ENCODE data around the gene SLC66A2.
"Not testable (repeated sequence)": the region's sequence is repeated elsewhere in the genome, so short reads cannot be mapped to it uniquely, and the experiment has no call there.

Gene SLC66A2

DNA sequence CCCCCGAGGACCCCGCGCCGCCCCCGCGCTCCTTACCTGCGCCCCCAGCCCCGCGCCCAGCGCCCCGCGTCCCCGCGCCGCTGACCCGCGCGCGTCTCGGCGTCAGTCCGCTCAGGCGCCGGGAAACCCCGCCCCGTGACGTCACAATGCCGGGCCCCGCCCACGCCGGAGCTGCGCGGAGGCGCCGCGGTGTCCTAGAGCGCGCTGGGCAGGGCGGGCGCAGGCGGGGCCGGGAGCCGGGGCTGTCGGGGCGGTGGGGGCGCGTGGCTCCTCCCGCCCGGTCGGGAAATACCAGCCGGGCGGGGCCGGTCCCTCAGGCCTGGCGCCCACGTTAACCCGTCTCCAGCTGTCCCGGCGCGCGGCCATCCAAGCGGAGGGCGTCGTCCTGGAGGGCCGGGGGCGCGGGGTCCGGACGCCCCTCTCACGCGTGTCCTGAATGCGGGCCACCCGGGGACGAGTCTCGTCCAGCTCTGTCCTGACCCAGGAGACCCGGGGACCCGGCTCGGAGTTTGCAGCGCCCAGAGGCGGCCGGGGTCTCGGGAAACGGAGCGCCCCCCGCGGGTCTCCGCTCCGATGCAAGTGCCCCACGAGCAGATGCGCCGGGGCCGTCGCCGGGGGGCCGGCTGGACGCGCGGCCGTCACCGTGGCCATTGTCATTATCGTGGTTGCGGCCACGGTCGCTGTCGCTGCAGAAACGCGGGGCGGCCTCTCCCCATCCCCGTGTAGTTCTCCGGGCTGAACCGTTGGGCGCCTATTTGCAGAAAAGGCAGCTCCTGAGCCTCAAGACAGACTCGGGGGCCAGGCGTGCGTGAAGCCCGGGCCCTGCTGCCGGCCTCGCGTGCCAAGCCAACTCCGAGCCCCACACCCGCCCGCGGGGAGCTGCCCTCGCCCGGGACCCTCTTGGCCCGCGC lies at the start of gene SLC66A2:
SLC66A2 (minus strand) TSS at position 109 of the 911 bp plus-strand sequence. CDS start 727 bp downstream, outside the sequence.
- DNase-seq = peak; percentile 69

DNA sequence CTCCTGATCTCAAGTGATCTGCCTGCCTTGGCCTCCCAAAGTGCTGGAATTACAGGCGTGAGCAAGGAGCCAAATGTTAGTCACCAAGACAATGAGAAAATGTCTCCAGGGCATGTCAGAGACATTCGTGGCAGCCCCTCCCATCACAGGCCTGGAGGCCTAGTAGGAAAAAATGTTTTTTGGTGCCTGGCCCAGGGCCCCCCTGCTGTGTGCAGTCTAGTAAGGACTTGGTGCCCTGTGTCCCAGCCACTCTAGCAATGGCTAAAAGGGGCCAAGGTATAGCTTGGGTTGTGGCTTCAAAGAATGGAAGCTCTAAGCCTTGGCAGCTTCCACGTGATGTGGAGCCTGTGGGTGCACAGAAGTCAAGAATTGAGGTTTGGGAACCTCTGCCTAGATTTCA lies 49.4 kb upstream of the SLC66A2 start:
- no peak for DNase-seq

DNA sequence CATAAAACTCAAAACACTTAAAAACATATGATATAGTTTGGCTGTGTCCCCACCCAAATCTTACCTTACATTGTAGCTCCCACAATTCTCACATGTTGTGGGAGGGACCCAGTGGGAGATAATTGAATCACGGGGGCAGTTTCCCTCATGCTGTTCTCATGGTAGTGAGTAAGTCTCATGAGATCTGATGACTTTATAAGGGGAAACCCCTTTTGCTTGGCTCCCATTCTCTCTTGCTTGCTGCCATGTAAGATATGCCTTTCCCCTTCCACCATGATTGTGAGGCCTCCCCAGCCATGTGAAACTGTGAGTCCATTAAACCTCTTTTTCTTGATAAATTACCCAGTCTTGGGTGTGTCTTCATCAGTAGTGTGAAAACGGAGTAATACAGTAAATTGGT lies 48.2 kb upstream of the SLC66A2 start:
- DNase-seq = not testable (repeated sequence)

DNA sequence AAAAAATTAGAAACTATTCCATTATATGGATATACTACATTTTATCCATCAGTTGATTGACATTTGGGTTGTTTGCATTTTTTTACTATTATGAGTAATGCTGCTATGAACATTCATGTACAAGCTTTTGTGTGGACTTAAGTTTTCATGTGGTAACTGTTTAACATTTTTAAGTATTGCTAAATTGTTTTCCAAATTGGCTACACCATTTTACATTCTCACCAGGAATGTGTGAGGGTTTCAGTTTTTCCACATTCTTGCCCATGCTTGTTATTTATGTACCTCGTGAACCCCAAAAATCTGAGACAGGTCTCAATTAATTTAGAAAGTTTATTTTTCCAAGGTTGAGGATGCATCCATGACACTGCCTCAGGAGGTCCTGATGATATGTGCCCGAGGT lies 40.0 kb upstream of the SLC66A2 start:
- no peak for DNase-seq

DNA sequence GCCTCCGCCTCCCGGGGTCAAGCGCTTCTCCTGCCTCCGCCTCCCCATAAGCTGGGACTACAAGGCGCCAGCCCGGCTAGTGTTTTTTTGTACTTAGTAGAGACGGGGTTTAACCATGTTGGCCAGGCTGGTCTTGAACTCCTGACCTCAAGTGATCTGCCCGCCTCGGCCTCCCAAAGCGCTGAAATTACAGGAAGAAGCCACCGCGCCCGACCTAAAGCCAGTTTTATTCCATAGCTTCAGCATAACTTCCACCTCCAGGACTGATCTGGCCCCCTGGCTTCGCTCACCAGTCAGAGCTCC lies 37.7 kb upstream of the SLC66A2 start:
- no peak for DNase-seq

DNA sequence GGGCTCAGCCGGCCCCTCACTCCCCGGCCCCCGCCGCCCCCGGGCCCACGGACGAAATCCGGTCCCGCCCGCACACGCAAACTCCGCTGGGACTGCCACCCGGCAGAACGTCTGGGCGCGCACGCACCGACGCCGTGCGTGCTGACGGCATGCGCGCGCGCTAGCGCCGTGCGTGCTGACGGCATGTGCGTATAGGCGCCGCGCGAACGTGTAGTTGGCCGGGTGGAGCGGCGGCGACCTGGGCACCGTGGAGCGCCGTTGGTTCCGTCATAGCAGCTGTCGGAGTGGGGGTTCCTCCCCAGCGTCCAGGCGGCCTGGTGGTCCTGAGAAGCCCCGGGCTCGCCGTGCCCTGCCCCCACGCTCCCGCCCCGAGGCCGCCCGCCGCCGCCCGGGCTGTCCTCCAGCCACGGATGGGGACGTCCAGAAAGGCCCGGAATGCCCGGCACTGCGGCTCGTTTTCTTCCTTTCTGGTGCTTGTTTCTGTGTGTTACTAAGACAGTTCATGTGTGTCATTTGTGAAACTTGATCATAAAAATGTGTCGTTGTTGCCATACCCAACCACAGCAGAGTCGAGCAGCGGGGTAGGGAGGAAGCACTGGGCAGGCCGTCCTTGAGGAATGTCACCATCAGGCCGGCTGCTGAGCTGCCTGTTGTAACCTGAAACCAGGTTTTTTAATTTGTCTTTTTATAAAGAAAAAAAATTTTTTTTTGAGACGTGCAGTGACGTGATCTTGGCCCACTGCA lies 37.2 kb upstream of the SLC66A2 start, which contains the start of gene TXNL4A:
TXNL4A (minus strand) TSS at position 113 of the 744 bp plus-strand sequence. CDS start 171 bp downstream, outside the sequence.
- peak; percentile 33 for DNase-seq

DNA sequence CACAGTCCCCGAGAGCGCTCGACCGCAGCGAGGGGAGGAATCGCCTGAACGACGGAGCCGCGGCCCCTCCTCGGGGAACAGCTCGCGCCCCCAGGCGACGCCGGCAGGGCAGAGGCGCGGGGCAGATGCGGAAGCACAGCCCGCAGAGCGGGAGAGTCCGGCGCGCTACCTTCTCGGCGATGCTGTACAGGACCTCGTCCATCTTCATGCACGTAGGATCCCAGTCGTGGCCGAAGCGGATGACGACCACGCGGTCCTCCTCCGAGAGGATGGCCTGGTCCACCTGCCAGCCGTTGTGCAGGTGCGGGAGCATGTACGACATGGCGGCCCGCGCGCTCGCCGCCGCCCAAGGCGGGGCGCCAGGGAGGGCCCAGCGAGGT lies 36.6 kb upstream of the SLC66A2 start:
- DNase-seq = no peak

DNA sequence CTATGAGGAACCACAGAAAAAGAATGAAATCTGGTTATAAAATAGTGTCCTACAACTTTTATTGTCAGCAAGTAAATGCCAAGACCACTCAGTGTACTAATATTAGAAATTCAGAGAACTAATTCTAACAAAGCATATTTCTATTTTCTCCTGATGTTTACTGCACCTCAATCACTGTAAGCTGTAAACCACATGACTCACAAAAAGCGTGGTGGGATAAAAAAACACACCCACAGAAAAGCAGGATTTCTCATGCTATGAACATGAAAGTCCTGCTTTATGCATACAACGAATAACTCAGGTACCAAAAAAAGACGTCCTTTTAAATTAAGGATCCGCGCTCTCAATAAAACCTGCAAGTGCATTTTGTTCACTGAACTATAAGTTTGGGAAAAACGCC lies 36.1 kb upstream of the SLC66A2 start:
- DNase-seq = no peak

DNA sequence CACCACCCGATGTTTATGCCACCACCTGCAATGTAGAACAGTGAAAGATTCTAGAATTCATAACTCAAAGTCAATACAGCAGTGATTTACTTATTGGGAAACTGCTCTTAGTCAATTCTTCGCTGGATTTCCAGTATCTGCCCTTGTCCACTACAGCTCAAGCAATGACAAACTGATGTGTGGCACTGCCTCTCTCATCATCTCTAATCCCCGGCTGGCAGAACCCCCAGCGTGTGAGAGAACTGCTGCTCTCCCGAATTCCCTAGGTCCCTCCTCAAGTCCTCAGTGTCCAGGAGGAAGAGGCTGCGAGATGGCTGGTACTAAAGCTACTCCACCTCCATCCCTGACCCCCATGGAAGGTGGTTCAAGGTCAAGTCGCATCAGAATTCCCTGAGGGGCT lies 35.3 kb upstream of the SLC66A2 start:
- DNase-seq = no peak

DNA sequence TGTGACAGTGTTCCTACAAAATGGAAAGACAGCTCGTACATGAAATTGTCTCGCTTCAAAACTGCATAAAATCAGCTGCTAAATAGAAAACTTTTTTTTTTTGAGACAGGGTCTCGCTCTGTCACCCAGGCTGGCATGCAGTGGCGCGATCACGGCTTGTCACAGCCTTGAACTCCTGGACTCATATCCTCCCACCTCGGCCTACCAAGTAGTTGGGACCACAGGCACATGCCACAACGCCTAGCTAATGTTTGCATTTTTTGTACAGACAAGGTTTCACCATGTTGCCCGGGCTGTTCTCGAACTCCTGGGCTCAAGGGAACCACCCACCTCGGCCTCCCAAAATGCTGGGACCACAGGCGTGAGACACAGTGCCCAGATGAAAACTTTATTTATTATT lies 33.7 kb upstream of the SLC66A2 start:
- no peak for DNase-seq

DNA sequence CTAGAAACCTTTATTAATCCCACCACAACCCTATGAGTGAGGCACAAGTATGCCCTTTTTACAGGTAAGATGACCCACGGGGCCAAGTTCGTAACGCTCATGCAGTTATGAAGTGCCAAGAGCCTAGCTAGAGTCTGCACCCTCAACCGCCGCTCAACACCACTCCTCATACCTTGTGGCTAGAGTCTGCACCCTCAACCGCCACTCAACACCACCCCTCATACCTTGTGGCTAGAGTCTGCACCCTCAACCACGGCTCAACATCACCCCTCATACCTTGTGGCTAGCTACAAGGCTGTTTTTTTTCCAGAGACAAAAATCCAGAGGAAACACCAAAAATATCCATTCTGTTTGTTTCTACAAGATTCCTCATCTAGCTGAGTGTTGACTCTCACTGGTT lies 32.3 kb upstream of the SLC66A2 start:
- DNase-seq = no peak

DNA sequence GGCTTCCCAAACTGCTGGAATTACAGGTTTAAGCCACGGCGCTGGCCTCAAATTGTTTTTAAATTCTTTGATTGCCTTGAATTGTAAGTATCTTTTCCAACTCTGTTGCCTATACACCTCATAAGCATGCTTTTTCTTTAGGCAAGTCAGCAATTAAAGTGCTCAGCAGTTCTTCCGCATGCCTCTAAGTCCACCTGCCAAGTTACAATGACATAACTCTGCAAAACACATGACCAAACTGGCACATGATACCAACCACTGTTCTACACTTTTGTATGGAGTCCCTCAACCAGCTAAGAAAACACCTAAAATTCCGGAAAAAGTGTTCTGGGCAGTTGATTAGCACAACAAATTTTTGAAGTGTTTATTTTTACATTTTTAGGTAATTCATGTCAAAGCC lies 31.8 kb upstream of the SLC66A2 start:
- no peak for DNase-seq

DNA sequence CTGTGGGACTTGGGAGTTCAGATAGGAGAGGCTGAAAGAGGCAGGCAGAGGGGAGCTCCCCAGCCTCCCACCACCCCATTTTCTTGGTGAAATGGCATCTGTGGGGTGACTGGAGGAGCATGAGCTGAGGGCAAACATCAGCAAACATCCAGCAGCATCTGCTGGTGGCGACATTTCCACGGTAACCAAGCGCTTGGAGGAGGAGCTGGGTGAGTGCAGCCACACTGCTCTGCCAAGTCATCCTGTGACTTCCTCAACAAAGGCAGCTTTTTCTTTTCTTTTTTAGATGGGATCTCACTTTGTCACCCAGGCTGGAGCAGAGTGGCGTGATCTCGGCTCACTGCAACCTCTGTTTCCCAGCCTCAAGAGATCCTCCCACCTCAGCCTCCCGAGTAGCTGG lies 31.3 kb upstream of the SLC66A2 start:
- DNase-seq = no peak

DNA sequence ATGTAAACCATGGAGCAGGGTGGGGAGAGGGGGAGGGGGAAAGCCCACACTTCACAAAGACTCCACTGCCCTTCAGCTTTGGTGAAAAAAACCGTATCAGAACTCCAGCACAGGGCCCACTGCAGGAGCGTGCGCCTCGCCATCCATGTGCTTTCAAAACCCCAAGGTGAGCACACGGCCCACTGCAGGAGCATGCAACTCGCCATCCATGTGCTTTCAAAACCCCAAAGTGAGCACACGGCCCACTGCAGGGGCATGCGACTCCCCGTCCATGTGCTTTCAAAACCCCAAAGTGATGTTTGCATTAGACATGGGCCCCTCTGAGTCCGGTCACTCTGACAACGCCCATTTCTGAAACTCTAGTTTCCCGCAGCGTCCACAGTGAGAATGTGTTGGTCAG lies 29.1 kb upstream of the SLC66A2 start:
- no peak for DNase-seq

DNA sequence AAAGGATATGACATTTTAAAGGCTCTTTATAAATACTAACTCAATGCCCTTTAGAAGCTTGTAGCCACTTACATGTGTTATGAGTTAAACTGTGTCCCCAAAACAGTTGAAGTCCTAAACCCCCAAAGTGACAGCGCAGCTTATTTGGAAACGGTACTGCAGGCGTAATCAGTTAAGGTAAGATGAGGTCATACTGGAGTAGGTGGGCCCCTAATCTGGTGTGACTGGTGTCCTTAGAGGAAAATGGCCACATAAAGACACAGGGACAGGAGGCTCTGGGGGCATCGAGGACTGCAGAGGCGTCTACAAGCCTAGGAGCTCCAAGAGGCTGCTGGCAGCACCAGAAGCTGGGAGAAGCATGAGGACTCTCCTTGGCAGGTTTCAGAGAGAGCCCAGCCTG lies 28.4 kb upstream of the SLC66A2 start:
- no peak for DNase-seq

DNA sequence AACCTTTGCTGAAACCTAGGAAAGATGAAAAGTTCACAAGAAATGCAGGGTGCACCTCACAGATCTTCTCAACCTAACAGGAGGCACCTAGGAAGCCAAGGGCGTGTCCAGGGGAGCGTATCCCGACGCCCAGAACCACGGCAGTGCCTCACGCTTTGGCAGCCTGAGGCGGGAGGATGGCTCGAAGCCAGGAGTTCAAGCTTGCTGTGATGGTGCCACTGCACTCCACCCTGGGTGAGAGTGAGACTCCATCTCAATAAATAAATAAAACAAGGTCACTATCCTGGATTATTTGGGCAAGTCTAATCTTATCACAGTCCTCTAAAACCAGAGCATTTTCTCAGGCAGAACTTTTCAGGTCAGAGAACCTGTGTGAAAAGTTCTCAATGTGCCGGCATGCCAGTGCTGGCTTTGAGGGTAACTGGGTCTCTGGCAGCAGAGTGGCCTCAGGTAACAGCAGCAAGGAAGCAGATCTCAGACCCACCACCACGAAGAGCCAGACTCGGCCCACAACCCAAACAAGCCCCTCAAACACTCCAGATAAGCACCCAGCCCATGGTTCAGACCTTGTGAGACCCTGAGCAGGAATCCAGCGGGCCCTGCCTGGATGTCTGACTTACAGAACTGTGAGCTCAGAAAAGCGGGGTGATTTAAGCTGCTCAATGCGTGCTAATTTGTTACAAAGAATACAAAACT lies 24.7 kb upstream of the SLC66A2 start:
- no peak for DNase-seq

DNA sequence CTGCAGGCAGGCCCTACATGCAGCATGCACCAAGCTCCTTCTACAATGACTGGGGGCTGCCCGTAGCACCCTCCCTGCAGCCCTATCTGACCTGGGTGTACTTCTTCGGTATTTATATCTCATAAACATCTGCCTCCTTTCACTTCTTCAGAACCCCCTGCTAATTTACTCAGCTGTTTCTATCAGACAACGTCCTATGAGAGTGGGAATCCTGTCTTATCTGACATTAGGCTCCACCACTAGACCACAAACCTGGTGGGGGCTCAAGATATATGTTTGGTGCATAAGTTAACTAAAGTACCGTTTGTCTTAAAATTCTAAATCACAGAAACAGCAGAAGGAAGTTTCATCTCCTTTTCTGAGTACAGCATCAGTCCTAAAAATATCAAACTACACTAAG lies 23.6 kb upstream of the SLC66A2 start:
- no peak for DNase-seq

DNA sequence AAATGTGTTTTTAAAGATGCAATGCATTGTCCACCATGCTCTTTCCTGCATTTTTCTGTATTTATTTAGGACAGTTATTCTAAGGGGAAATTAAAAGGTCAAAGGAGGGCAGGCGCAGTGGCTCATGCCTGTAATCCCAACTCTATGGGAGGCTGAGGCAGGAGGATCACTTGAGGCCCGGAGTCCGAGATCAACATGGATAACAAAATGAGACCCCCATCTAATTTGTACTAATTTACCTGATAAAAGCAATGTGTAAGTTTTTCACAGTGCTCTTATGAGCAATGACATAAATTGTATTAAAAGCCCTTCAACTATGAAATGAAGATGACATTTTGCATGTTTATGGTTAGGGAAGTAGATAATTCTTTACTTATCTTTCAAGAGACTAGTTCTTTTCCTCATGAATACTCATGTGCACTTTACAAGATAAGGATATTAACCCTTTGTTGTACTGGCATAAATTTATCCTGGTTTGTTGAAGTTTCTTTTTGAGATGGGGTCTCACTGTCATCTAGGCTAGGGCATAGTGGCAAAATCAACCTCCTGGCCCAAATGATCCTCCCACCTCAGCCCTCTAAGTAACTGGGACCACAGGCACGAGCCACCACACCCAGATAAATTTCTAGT lies 22.7 kb upstream of the SLC66A2 start:
- DNase-seq = no peak

DNA sequence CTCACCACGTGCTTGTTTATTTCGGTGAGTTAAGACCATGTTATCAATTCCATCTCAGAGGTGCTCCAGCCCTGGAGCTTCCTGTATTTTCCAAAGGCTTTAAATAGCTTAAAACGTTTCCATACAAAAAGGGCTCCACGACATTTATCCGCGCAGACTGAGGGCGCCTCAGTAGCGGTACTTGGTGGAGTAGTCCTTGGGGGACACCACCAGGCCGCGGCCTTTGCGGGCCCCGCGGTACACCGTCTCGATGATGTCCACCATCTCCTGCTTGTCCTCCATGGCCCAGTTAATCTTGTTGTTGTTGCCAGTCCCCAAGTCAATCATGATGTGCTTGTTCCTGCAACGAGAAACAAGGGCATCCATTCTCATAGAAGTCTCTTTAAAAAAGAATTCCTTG lies 22.1 kb upstream of the SLC66A2 start:
- DNase-seq = no peak

DNA sequence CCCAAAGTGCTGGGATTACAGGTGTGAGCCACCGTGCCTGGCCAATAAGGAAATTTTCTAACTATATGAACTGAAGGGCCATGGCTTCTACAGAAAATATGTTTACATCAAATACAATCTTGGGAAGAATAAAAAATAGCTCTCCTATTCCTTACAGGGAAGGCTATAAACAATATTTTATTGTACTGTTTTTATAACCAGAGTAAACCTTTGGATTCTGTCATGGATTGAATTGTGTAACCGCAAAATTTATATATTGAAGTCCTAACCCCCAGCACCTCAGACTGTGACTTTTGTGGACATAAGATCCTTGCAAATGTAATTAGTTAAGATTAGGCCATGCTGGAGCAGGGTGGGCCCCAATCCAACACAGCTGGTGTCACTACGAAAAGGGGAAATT lies 21.3 kb upstream of the SLC66A2 start:
- DNase-seq = no peak

DNA sequence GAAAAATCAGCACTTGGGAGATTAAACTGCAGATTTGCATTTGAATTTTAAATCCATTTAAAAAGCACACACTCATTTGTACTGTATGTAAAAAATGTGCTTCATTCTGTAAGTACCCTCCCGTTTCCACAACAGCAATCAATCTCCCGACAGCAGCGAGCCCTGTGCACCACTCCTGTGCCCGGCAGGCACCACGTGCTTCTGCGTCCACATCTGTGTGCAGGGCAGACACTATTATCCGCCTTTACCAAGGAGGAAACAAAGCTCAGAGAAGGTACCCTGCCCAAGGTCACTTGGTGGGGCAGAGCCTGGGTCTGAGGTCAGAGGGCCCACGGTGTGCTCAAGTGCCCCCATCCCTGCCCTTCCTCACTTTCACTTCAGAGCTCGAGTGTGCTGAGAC lies 20.5 kb upstream of the SLC66A2 start:
- no peak for DNase-seq

DNA sequence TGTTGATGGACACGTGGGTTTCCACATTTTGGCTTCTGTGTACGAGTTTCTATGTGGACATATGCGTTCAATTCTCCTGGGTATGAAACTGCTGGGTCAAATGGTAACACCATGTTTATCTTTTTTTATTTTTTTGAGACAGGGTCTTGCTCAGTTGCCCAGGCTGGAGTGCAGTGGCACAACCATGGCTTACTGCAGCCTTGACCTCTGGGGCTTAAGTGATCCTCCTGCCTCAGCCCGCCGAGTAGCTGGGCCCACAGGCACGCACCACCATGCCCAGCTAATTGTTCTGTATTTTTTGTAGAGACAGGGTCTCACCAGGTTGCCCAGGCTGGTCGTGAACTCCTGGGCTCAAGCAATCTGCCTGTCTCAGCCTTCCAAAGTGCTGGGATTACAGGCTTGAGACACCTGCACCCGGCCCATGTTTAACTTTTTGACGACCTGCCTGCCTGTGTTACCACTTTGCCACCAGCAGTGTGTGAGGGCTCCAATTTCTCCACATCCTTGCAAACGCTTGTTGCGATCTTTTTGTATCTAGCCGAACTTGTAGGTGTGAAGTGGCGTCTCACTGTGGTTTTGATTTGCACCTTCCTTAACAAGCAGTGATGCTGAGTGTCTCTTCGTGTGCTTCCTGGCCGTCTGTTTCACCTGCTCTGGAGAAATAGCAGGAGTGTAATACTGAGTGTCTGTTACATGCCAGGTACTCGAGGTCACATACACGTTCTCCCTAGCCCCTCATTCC lies 19.9 kb upstream of the SLC66A2 start:
- no peak for DNase-seq

Data from NCI-H510A treated with DMSO at 0.1 percent for 48 hours (cell line).